AG04449 (cell line): ENCODE data around the gene CORO2B.

ENCODE experiments used
- CTCF ChIA-PET: fragments of 350-600 bp; formaldehyde crosslinking; extraction: SDS; loops from one replicate; lab custom pipeline; 2021; ENCODE audit warnings: antibody characterized with exemption; lab: Yijun Ruan, JAX
- POLR2A ChIA-PET: fragments of 400-600, 350-600 bp; formaldehyde crosslinking; extraction: SDS; loops from one replicate; lab custom pipeline; 2020; ENCODE audit warnings: antibody characterized with exemption, inconsistent platforms; lab: Yijun Ruan, JAX
- DNase-seq: peaks from one replicate; pipeline ENCODE4 v3.0.0-alpha.2; 2010; ENCODE audit warnings: low read depth, low spot score
- H3K4me3 ChIP-seq: 2 replicates; pipeline ENCODE4 v1.5.1; 2011; ENCODE audit warnings: low read depth, mild to moderate bottlenecking, control low read depth, low read length
- CTCF ChIP-seq: IDR thresholded peaks from one replicate; pipeline ENCODE4 v1.5.1; 2011; ENCODE audit warnings: mild to moderate bottlenecking, moderate library complexity, low read length, control low read depth, inconsistent platforms; ENCODE audit not compliant: insufficient read depth; ENCODE audit errors: missing control alignments

Gene CORO2B

DNA sequence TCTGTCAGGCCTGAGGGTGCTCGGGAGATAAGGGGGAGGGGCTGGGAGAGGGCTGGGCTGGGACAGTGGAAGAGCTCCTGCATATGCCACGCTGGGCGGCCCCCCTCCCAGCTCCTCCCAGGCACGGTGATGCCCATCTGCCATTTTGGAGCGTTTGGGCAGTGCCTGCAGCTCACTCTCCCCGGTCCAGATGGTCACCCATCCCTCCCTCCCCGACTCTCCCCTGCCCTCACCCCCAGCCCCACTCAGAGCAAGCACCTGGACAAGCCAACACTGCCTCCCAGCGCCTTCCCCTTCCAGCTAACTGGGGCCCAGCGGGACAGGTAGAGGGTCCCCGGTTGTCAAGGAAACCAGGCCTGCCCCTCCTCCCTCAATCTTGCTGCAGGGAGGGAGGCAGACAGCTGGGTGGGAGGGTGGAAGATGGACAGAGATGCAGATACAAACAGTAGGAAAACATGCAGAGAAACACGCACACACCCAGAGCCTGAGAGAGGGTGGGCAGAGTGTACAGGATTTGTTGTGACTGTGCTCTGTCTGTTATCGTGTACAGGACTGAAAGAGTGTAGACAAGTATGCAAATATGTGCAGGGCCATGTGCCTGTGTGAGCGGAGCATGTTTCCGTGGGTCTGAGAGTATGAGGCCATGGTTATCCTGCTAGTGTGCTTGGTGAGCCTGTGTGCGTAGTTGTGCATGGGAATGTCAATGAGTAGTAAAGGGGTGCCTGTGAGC is 17.5 kb upstream of the CORO2B start:
- TF ChIP-seq CTCF: no peak
- ChIA-PET POLR2A (no interaction called here), CTCF (interaction anchor here (0.8 to 16.5 kb wide), 22 partner anchors 9 to 366 kb away, joined by 3 to 408 read pairs (median 8); no protein-coding TSS in a partner anchor)
- H3K4me3 ChIP-seq: no peak overlapping the region
- no peak for DNase-seq

- ChIA-PET POLR2A (no interaction called here), CTCF (interaction anchor here (1.0 to 16.5 kb wide), 8 partner anchors 8 to 363 kb away, joined by 4 to 408 read pairs (median 40); no protein-coding TSS in a partner anchor)
- no peak for TF ChIP-seq CTCF
- no peak overlapping the region for H3K4me3 ChIP-seq
- no peak for DNase-seq
These were observed 16.9 kb upstream of the CORO2B start for GRCh38 chr15:68561901-68562300.

DNA sequence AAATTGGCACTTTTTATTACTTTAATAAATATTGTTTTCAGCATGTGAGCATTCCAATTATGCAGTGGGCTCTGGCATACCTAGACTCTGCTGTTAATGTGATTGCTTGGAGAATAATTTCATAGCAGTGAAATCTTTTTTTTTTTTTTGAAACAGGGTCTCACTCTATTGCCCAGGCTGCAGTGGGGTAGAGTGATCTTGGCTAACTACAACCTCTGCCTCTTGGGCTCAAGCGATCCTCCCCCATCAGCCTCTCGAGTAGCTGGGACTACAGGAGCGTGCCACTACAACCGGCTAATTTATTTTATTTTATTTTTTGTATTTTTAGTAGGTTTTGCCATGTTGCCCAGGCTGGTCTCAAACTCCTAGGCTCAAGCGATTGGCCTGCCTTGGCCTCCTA is 14.6 kb upstream of the CORO2B start:
- DNase-seq: no peak
- POLR2A ChIA-PET: no interaction called here

GRCh38 chr15:68565234-68565633 is 13.6 kb upstream of the CORO2B start:
- ChIA-PET POLR2A (no interaction called here), CTCF (interaction anchor here (1.0 to 16.5 kb wide), 6 partner anchors 10 to 310 kb away, joined by 3 to 408 read pairs (median 6); no protein-coding TSS in a partner anchor)
- DNase-seq: no peak

More for the DNA sequence above, 14.6 kb upstream of the CORO2B start:
- no peak for TF ChIP-seq CTCF
- no peak overlapping the region for H3K4me3 ChIP-seq
- CTCF ChIA-PET: interaction anchor here (1.0 to 16.5 kb wide), 9 partner anchors 11 to 361 kb away, joined by 3 to 408 read pairs (median 8); no protein-coding TSS in a partner anchor

DNA sequence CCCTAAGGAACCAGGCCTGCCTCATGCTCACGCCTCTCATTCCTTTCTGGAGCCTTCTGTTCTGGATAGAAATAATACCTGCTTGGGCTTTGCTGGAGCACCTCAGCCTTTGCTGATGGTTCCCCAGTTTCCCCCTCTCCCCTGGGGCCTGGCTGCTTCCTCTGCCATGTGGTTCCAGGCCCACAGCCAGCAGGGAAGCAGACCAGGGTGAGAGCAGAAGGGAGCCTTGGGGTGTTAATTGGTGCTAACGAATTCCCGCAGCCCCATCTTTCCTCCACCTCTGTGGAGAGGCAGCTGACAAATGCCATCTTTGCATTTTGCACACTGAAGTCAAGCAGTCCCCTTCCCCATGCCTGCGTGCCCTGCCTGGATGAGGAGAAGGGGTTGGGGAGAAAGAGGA is 13.1 kb upstream of the CORO2B start:
- CTCF ChIA-PET: interaction anchor here (1.0 to 16.5 kb wide), 6 partner anchors 11 to 310 kb away, joined by 3 to 408 read pairs (median 6); no protein-coding TSS in a partner anchor
- TF ChIP-seq CTCF: no peak
- H3K4me3 ChIP-seq: no peak overlapping the region
- POLR2A ChIA-PET: no interaction called here
- DNase-seq: no peak

More at GRCh38 chr15:68565234-68565633, 13.6 kb upstream of the CORO2B start:
- TF ChIP-seq CTCF: no peak
- H3K4me3 ChIP-seq: no peak overlapping the region

DNA sequence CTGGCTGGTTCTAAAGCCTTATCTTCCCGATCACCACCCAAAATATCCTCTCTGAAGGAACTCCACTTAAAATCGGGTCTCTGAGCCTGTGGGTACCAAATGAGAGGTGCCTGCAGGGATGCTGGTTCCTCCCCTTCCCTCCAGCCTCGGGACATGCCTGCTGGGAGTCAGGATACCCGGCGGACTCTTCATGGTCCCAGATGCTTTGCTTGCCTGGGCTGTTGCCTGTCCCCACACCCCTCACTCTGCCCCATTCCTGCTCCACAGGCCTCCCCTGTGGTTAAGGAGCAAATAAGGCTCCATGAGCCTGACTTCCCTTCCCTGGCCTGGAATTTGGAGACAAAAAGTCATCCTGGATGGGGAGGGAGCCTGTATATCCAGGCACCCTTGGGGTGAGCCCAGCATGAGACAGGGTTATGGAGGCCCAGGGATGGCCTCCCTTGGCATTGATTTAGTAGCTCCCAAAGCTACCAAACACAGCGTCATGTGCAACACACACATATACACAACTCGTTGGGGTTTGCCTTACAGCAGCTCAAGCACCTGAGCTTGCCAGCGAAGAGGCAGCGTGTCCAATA is 12.3 kb upstream of the CORO2B start:
- TF ChIP-seq CTCF: no peak
- POLR2A ChIA-PET: no interaction called here
- no peak for DNase-seq
- CTCF ChIA-PET: interaction anchor here (1.2 to 16.5 kb wide), 4 partner anchors 15 to 309 kb away, joined by 3 to 408 read pairs (median 76); no protein-coding TSS in a partner anchor
- H3K4me3 ChIP-seq: no peak overlapping the region
